HG03097 (cell line): ENCODE measurements around the gene CARF.
"Not testable (repeated sequence)": the region's sequence is repeated elsewhere in the genome, so short reads cannot be mapped to it uniquely, and the experiment has no call there.

Experiments
- ATAC-seq: cut with Tn5 transposase; IDR thresholded peaks from one replicate; pipeline ENCODE4 v1.9.1; 2021; ENCODE audit not compliant: unreplicated experiment, low FRiP score

CARF gene

DNA sequence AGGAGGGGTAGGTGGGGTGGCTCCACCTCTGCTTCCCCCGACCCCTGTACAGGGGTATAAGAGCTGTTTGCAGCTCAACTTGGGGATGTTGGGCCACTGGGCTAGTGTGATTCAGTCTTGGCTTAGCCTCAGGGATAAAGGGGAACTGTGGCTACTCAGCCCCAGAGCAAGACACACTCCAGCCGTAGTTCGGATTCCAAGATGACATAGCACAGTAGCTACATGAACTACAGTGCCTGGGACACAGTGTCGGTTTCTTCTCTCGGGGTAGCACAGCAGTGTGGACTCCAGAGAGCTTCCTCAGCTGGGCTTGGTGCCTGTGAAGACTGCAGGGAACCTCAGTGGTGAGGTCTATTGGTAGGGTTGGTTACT is 21.1 kb downstream of the CARF start:
- no peak for ATAC-seq

DNA sequence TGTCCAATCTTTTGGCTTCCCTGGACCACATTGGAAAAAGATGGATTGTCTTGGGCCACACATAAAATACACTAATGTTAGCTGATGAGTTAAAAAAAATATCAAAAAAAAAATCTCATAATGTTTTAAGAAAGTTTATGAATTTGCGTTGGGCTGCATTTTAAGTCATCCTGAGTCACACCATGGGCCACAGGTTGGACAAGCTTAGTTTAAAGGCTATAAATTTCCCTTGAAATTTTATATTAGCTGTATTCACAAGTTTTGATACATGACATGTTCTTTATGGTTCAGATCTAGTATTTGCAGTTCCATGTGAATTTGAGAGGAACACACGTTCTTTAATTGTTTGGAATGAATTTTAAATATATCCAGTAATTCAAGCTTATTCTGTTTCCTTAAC is 21.9 kb downstream of the CARF start:
- no peak for ATAC-seq

DNA sequence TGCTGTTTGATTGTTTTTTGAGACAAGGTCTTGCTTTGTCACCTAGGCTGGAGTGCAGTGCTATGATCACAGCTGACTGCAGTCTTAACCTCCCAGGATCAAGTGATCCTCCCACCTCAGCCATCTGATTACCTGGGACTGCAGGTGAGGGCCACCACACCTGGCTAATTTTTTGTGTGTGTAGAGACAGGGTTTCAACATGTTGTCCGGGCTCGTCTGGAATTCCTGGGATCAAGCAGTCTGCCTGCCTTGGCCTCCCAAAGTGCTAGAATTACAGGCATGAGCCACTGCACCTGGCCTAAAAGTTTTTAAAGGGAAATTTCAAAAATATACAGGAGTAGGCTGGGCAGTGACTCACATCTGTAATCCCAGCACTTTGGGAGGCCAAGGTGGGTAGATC is 22.4 kb downstream of the CARF start:
- no peak for ATAC-seq

DNA sequence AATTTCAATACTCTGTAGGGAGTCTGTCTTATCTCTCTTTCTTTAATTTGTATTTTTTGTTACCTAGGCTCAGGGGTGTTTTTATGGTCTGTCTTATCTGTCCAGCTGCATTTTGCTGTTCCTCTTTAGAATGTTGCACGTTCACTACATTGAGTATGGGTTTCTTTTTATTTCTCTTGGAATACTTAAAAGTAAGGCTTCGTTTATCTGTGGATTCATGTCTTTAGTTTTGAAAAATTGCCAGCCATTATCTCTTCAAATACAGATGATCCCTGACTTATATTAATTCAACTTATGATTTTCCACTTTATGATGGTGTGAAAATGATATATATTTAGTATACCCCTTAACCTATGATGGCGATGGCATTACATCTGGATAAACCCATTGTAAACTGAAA is 26.9 kb downstream of the CARF start:
- ATAC-seq = no peak

DNA sequence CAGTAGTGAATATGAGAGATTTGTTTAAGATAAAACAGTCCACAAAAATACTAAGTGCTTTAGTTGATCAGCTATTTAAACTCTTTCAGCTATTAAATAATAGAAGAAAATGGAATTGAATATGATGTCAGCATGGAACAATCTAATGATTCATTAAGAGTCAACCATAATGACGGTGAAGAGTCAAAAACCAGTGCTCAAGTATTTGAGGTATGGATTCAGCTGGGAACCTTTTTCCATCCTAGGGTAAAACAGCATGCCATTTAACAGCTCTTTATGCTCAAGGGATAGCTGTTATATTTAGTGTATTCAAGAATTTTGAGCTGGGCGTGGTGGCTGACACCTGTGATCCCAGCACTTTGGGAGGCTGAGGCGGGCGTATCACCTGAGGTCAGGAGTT is 29.7 kb downstream of the CARF start:
- ATAC-seq = no peak

DNA sequence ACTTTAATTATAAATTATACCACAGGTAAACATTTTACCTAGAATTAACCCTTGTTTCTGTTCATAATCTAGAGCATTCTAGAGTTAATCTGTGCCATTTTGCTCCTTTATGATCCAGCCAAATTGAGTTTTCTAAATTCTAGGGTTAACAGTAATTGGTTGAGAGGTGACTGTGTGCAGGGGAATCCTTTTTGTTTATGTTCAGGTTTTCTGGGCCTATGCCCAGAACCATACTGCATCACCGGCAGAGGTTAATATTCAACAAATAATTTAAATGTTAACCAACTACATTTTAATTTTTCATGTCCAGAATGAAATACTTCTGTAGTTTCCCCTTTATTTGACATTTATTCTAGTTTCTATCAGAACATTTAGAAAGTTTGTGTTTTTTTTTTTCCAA is 32.3 kb downstream of the CARF start:
- ATAC-seq = no peak

DNA sequence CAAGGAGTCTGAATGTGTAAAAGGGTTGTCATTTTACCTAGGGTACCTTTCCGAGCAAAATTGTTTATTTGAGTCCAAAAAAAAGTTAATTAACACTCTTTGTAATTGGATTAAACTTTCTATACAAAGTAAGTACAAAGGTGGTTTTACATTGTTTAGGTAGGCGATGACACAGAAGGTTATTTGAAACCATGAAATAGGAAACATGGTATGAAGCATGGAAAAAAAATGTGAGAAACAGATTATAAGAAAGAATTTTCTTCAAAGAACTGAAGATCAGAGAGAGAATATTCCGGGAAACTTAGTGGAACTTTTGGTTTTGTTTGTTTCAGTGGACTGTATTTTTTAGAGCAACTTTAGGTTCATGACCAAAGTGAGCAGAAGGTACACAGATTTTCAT is 32.7 kb downstream of the CARF start:
- ATAC-seq = no peak

DNA sequence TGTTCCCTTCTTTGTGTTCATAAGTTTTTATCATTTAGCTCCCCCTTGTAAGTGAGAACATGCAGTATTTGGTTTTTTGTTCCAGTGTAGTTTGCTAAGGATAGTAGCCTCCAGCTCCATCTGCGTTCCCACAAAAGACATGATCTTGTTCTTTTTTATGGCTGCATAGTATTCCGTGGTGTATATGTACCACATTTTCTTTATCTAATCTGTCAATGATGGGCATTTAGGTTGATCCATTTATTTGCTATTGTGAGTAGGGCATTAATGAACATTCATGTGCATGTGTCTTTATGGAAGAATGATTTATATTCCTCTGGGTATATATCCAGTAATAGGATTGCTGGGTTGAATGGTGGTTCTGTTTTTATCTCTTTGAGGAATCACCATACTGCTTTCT is 33.4 kb downstream of the CARF start:
- no peak for ATAC-seq

DNA sequence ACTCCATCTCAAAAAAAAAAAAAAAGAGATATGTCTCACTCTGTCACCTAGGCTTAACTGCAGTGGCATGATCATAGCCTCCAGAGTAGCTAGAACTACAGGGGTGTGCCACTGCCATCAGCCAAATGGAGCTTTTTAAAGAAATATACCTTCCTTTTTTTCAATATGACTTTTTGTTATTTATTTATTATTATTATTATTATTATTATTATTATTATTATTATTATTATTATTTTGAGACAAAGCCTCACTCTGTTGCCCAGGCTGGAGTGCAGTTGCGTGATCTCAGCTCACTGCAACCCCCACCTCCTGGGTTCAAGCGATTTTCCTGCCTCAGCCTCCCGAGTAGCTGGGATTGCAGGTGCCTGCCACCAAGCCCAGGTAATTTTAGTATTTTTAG is 37.3 kb downstream of the CARF start:
- ATAC-seq = not testable (repeated sequence)

DNA sequence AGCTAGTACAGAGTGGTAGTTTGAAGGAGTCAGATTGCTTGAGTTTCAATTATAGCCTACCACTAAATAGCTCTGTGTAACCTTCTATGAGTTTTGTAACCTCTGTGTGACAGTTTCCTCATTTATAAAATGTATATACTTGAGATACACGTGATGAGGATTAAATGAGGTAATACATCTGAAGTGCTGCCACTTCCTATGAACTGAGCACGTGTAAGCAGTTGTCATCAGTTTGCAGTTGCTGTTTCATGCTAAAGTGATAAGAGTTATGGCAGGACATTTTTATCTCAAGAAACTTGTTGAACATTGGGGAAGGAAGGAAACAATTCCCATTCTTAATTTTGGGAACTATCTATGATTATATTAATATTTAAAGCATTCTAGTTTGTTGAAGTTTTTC is 38.5 kb downstream of the CARF start:
- ATAC-seq = no peak

DNA sequence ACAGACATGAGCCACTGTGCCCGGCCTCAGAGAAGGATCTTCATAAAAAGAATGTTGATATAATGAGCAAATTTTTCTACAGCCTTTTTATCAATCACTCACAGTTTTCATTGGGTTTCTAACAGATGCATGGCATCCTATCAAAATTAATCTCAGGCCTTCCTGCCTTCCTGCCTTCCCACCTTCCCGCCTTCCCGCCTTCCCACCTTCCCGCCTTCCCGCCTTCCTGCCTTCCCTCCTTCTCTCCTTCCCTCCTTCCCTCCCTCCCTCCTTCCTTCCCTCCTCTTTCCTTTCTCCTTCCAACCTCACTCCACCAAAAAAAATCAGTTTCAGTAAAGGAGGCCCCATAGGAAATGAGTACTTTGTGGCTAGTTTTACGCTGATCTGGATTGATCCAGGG is 48.4 kb downstream of the CARF start:
- ATAC-seq = no peak

DNA sequence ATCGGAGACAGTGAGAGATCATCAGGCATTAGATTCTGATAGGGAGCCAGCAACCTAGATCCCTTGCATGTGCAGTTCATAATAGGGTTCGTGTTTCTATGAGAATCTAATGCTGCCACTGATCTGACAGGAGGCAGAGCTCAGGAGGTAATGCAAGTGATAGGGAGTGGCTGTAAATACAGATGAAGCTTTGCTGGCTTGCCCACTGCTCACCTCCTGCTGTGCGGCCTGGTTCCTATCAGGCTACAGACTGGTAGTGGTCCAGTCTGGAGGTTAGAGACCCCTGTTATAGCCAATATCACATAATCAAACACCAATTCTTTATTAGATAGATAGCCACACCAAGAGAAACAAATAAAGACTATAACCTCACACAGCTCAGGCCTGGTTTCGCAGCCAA is 51.6 kb downstream of the CARF start:
- no peak for ATAC-seq

DNA sequence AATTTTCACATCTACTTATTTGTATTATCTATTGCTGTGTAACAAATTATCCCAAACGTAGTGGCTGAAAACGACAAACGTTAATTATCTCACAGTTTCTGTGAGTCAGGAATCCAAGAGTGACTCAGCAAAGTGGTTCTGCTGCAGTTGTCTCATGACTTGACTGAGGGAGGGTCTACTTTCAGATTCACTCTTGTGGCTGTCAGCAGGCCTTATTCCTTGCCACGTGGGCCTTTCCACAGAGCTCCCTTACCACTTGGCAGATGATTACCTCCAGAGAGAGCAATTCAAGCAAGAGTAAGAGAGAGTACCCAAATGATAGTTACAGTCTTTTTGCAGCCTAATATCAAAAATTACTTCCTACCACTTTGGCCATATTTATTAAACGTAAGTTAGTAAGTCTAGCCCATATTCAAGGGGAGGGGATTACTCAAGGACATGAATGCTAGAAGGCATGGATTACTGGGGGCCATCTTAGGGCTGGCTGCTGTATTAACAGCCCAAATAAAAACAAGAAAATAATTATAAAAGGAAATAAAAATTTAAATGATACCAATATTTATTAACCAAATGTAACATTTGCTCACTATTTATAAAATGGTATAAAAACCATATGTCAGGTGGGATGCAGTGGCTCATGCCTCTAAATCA is 53.9 kb downstream of the CARF start:
- ATAC-seq = peak; percentile 80

DNA sequence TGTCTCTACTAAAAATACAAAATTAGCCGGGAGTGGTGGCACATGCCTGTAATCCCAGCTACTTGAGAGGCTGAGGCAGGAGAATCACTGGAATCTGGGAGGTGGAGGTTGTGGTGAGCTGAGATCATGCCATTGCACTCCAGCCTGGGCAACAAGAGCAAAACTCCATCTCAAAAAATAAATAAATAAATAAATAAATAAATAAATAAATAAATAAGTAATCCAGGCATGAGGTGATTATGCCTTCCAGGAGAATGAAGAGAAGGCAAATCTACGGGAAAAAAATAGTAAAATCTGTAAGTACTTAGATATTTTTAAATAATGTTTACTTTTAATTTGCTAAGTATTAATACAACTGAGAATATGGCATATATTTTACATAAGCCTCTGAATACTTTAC is 57.3 kb downstream of the CARF start:
- not testable (repeated sequence) for ATAC-seq

DNA sequence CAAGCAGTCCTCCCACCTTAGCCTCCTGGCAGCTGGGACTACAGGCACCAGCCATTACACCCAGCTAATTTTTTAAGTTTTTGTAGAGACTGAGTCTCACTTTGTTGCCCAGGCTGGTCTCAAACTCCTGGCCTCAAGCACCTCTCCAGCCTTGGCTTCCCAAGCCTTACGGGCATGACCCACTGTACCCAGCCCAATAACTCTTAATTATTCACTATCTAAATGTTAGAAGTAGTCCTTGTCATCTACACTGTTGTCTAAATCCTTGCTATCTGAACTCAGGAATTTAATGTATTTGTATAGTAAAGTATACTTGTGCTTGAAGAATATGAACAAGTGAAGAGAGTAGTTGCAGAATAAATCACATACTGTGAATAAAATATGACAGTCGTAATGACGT is 64.7 kb downstream of the CARF start:
- ATAC-seq = no peak

DNA sequence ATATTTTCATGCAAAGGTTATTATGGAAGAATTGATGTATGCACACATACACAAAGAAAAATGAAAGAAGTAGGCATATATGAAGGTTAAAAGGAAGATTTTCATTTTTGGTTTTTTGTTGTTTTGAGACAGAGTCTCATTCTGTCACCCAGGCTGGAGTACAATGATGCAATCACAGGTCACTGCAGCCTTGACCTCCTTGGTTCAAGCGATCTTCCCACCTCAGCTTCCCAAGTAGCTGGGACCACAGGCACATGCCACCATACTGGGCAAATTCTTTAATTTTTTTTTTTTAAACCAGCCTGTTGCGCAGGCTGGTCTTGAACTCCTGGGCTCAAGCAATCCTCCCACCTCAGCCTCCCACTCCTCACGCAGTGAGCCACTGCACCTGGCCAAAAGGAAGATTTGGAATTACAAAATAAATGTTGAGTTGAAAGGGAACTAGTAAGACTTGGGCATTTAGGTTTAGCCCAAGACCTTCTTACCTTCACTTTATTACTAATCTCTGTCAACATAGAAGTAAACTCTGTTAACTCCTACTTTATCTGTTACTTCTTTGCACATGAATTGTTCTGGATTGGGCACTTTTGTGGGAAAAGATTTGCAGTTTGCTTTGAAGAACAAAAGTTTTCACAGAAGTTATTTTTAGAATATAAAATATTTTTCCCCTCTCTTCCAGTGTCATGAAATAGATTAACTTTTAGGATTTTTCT is 70.9 kb downstream of the CARF start:
- ATAC-seq = no peak

DNA sequence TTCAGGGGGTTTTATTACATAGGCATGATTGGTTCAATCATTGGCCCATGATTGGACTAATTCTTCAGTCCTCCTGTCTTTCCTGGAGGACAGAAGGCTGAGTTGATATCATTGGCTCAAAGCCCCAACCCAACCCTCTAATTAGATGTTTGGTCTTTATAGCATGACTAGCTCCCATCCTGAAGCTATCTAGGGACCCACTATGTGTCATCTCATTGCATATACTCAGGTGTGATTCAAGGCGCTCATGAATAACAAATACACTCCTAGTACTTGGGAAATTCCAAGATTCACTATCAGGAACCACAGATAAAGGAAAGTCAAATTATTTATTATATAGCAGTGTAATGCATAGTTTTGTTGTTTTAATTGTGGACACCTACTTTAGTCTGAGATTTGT is 77.7 kb downstream of the CARF start:
- ATAC-seq = no peak

DNA sequence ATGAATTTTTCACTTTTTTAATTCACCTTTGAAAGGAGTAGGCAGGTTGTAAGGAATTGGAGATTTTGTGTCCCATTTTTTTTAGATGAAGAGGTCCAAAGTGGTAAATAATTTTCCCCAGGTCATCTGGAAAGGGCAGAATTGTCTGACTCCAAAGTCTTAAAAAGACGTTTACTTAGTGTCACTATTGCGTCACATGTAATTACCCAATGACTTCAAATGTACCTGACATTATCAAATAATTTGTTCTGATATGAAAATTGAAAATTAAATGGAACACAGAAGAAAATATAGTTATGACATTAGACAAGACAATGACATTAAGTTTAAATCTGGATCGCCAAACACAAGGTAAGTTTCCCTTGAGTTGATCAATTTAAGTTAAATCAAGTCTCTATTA is 78.4 kb downstream of the CARF start:
- no peak for ATAC-seq

DNA sequence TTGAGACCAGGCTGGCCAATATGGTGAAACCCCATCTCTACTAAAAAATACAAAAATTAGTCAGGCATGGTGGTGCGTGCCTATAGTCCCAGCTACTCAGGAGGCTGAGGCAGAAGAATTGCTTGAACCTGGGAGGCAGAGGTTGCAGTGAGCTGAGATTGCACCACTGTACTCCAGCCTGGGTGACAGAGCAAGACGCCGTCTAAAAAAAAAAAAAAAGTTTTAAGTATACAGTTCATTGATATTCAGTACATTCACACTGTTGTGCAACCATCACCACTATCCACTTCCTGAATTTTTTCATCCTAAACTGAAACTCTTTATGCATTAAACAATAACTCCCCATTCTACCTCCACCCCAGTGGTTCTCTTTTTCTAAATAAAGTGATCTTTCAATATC is 85.0 kb downstream of the CARF start:
- ATAC-seq = not testable (repeated sequence)

DNA sequence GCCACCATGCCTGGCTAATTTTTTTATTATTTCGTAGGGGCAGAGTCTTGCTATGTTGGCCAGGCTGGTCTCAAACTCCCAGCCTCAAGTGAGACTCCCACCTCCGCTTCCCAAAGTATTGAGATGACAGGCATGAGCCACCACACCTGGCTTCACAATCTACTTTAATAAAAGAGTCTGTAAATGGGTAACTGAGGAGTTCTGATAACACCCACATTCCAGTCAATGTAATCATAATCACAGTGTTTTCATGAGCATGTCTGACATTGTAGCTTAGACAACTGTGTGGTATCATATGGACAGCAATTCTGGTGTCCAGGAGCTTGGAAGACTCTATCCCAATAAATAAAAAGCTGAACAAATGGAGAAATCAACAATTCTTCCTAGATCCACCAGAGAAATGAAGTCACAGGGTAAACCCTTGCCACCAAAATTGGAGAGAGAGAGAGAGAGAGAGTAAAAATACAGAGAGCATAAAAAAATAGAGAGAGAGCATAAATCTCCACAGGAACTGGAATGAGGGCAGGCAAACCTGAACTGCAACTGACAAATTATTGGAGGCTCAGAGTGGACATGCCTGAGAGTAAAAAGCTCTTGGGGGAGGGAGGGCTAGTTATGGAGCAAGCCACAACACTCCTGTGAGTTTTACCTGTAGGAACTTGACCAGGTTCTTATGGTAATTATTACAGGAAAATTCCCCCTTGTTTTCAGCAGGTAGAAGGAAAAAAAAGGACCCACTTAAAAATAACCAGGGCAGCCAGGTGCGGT is 90.2 kb downstream of the CARF start:
- ATAC-seq = no peak

DNA sequence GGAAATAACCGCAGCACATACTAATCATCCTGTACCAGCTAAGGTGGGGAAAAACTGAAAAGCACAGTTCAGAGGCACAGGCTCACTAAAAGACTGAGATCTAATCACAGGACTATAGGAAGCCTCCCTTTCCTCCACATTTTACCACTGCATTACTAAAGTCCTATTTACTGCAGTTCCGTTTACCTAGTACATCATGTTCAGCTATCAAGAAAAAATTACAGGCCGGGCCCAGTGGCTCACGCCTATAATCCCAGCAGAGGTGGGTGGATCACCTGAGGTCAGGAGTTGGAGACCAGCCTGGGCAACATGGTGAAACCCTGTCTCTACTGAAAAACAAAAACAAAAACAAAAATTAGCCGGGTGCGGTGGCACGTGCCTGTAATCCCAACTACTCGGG is 91.6 kb downstream of the CARF start:
- no peak for ATAC-seq
